ENCODE measurements around the gene ICA1. TPM values are rescaled to one million over a fixed set of nuclear protein-coding genes. Genes with fewer than 3 reads are reported as not detected.
A peak's percentile ranks its signal among the peaks of the same experiment; 100 is the strongest.

Gene ICA1
- total RNA-seq, 2 experiments from 2014 or later: 0.62 to 0.96 TPM

- peak overlapping the region; percentile 95 for H3K27ac Mint-ChIP-seq
- H3K9me3 Mint-ChIP-seq: peaks cover 2% of the 10 kb centered on the region
- no peaks in the 10 kb centered on the region for H3K27me3 Mint-ChIP-seq
- H3K36me3 Mint-ChIP-seq: peaks cover 4% of the 10 kb centered on the region
- H3K4me1 Mint-ChIP-seq: peaks cover 41% of the 10 kb centered on the region
- peak overlapping the region; percentile 73 for H3K4me3 Mint-ChIP-seq
- DNase-seq: peak; percentile 62
Measured at GRCh38 chr7:8176370-8177081, 85.4 kb downstream of the ICA1 start.

GRCh38 chr7:8175929-8176369 lies 86.0 kb downstream of the ICA1 start:
- peak overlapping the region; percentile 95 for H3K27ac Mint-ChIP-seq
- peaks cover 2% of the 10 kb centered on the region for H3K9me3 Mint-ChIP-seq
- no peak for DNase-seq
- peak overlapping the region; percentile 73 for H3K4me3 Mint-ChIP-seq
- H3K36me3 Mint-ChIP-seq: peaks cover 4% of the 10 kb centered on the region
- H3K27me3 Mint-ChIP-seq: no peaks in the 10 kb centered on the region
- H3K4me1 Mint-ChIP-seq: peaks cover 41% of the 10 kb centered on the region

- Mint-ChIP-seq H3K4me3 (no peak overlapping the region), H3K4me1 (peaks cover 26% of the 10 kb centered on the region), H3K9me3 (no peaks in the 10 kb centered on the region), H3K27ac (no peak overlapping the region), H3K27me3 (no peaks in the 10 kb centered on the region), H3K36me3 (peaks cover 4% of the 10 kb centered on the region)
- no peak for DNase-seq
Measured at GRCh38 chr7:8172372-8173354, 89.3 kb downstream of the ICA1 start.

GRCh38 chr7:8169171-8169570 lies 92.8 kb downstream of the ICA1 start:
- Mint-ChIP-seq H3K27ac (no peak overlapping the region), H3K9me3 (no peaks in the 10 kb centered on the region), H3K4me1 (no peaks in the 10 kb centered on the region), H3K36me3 (no peaks in the 10 kb centered on the region), H3K27me3 (no peaks in the 10 kb centered on the region), H3K4me3 (no peak overlapping the region)
- DNase-seq: no peak

GRCh38 chr7:8168336-8168735 lies 93.6 kb downstream of the ICA1 start:
- Mint-ChIP-seq H3K4me3 (no peak overlapping the region), H3K9me3 (no peaks in the 10 kb centered on the region), H3K36me3 (no peaks in the 10 kb centered on the region), H3K27ac (no peak overlapping the region), H3K4me1 (no peaks in the 10 kb centered on the region), H3K27me3 (no peaks in the 10 kb centered on the region)
- no peak for DNase-seq

- H3K27me3 Mint-ChIP-seq: no peaks in the 10 kb centered on the region
- no peaks in the 10 kb centered on the region for H3K36me3 Mint-ChIP-seq
- H3K27ac Mint-ChIP-seq: no peak overlapping the region
- H3K4me1 Mint-ChIP-seq: no peaks in the 10 kb centered on the region
- no peaks in the 10 kb centered on the region for H3K9me3 Mint-ChIP-seq
- H3K4me3 Mint-ChIP-seq: no peak overlapping the region
- DNase-seq: no peak
Measured at GRCh38 chr7:8165150-8165549, 96.8 kb downstream of the ICA1 start.

GRCh38 chr7:8162181-8162580 lies 99.8 kb downstream of the ICA1 start:
- Mint-ChIP-seq H3K36me3 (no peaks in the 10 kb centered on the region), H3K4me1 (no peaks in the 10 kb centered on the region), H3K27ac (no peak overlapping the region), H3K9me3 (no peaks in the 10 kb centered on the region), H3K4me3 (no peak overlapping the region), H3K27me3 (no peaks in the 10 kb centered on the region)
- no peak for DNase-seq

- H3K27me3 Mint-ChIP-seq: no peaks in the 10 kb centered on the region
- H3K27ac Mint-ChIP-seq: no peak overlapping the region
- H3K9me3 Mint-ChIP-seq: no peaks in the 10 kb centered on the region
- DNase-seq: no peak
- no peaks in the 10 kb centered on the region for H3K4me1 Mint-ChIP-seq
- H3K36me3 Mint-ChIP-seq: no peaks in the 10 kb centered on the region
- H3K4me3 Mint-ChIP-seq: no peak overlapping the region
Measured at GRCh38 chr7:8161364-8161828, 100.6 kb downstream of the ICA1 start.

- DNase-seq: no peak
- Mint-ChIP-seq H3K36me3 (no peaks in the 10 kb centered on the region), H3K4me3 (no peak overlapping the region), H3K4me1 (no peaks in the 10 kb centered on the region), H3K27me3 (no peaks in the 10 kb centered on the region), H3K9me3 (no peaks in the 10 kb centered on the region), H3K27ac (no peak overlapping the region)
Measured at GRCh38 chr7:8160779-8161345, 101.1 kb downstream of the ICA1 start.

GRCh38 chr7:8160250-8160649 lies 101.7 kb downstream of the ICA1 start:
- H3K27ac Mint-ChIP-seq: no peak overlapping the region
- H3K4me1 Mint-ChIP-seq: no peaks in the 10 kb centered on the region
- H3K36me3 Mint-ChIP-seq: no peaks in the 10 kb centered on the region
- H3K4me3 Mint-ChIP-seq: no peak overlapping the region
- no peak for DNase-seq
- H3K9me3 Mint-ChIP-seq: no peaks in the 10 kb centered on the region
- H3K27me3 Mint-ChIP-seq: no peaks in the 10 kb centered on the region

- Mint-ChIP-seq H3K27me3 (no peaks in the 10 kb centered on the region), H3K4me3 (no peak overlapping the region), H3K27ac (no peak overlapping the region)
Measured at GRCh38 chr7:8159595-8159994, 102.4 kb downstream of the ICA1 start.

GRCh38 chr7:8157296-8157695 lies 104.7 kb downstream of the ICA1 start:
- no peaks in the 10 kb centered on the region for H3K9me3 Mint-ChIP-seq
- H3K27me3 Mint-ChIP-seq: no peaks in the 10 kb centered on the region
- DNase-seq: no peak
- H3K36me3 Mint-ChIP-seq: peaks cover 4% of the 10 kb centered on the region
- no peak overlapping the region for H3K27ac Mint-ChIP-seq
- no peak overlapping the region for H3K4me3 Mint-ChIP-seq
- H3K4me1 Mint-ChIP-seq: no peaks in the 10 kb centered on the region

More at GRCh38 chr7:8159595-8159994, 102.4 kb downstream of the ICA1 start:
- no peaks in the 10 kb centered on the region for H3K36me3 Mint-ChIP-seq
- DNase-seq: no peak
- no peaks in the 10 kb centered on the region for H3K4me1 Mint-ChIP-seq
- no peaks in the 10 kb centered on the region for H3K9me3 Mint-ChIP-seq

GRCh38 chr7:8155836-8156235 lies 106.1 kb downstream of the ICA1 start:
- Mint-ChIP-seq H3K4me1 (peaks cover 5% of the 10 kb centered on the region), H3K9me3 (no peaks in the 10 kb centered on the region), H3K36me3 (peaks cover 4% of the 10 kb centered on the region), H3K27me3 (no peaks in the 10 kb centered on the region), H3K4me3 (no peak overlapping the region), H3K27ac (no peak overlapping the region)
- no peak for DNase-seq

GRCh38 chr7:8154272-8154671 lies 107.7 kb downstream of the ICA1 start:
- peaks cover 4% of the 10 kb centered on the region for H3K36me3 Mint-ChIP-seq
- H3K27ac Mint-ChIP-seq: no peak overlapping the region
- H3K27me3 Mint-ChIP-seq: no peaks in the 10 kb centered on the region
- no peak overlapping the region for H3K4me3 Mint-ChIP-seq
- H3K9me3 Mint-ChIP-seq: no peaks in the 10 kb centered on the region
- DNase-seq: no peak
- H3K4me1 Mint-ChIP-seq: peaks cover 9% of the 10 kb centered on the region
